HCT116 (cell line): ENCODE measurements around the gene CAB39. TPM values are rescaled to one million over a fixed set of nuclear protein-coding genes. Genes with fewer than 3 reads are reported as not detected.

ENCODE experiments used
- ATAC-seq: fragments of 200-7000 bp; cut with Tn5 transposase; 2 replicates; pipeline ENCODE4 v1.9.1; 2020; ENCODE audit warnings: mild to moderate bottlenecking, moderate library complexity
- BruUV-seq: library from RNA; stranded (reverse); fragments of 400-500 nt; replicated peaks from 2 replicates; lab custom pipeline; 2021; lab: Mats Ljungman, UMichigan
- CTCF ChIA-PET: fragments of 300-600 bp; sonication (Branson Sonifier 250); formaldehyde crosslinking; loops from one replicate; lab custom pipeline; 2021; ENCODE audit warnings: antibody characterized with exemption; lab: Charles Lee
- POLR2A ChIA-PET: fragments of 300-600, 350-600 bp; sonication (Branson Sonifier 250); formaldehyde crosslinking; loops from one replicate; lab custom pipeline; 2021; ENCODE audit warnings: antibody characterized with exemption; lab: Charles Lee
- RAD21 ChIA-PET, 2 experiments: fragments of 300-600 bp; sonication (Branson Sonifier 250); formaldehyde crosslinking; loops; one replicate each; lab custom pipeline; 2023; ENCODE audit warnings: low total read pairs in 2 of 2; ENCODE audit not compliant: uncharacterized antibody in 2 of 2, unreplicated experiment in 2 of 2, low non-redundant PET in 1 of 2; lab: Charles Lee
- DNase-seq: peaks from one replicate; pipeline ENCODE4 v3.0.0-alpha.2; 2010; ENCODE audit warnings: low read depth, low spot score
- H2AFZ ChIP-seq: fragments of 200-600 bp; shearing (Covaris generic), sonication (generic); 2 replicates; pipeline ENCODE4 v1.6.1; 2017; ENCODE audit warnings: low read depth, mixed run types, mixed read lengths, antibody characterized with exemption, low read length; ENCODE audit not compliant: poor library complexity, severe bottlenecking
- H3K27ac ChIP-seq: 2 replicates; pipeline ENCODE4 v1.5.1; 2012; ENCODE audit warnings: low read depth, low read length
- H3K27me3 ChIP-seq: fragments of 200-600 bp; sonication (generic); 2 replicates; pipeline ENCODE4 v1.6.1; 2016; ENCODE audit warnings: mixed run types, low read length, mixed read lengths; ENCODE audit not compliant: insufficient read depth
- H3K36me3 ChIP-seq, 2 experiments: fragments of 200-500 bp in 1 of 2; fragments of 200-600 bp in 1 of 2; sonication (Bioruptor generic) in 1 of 2; sonication (generic) in 1 of 2; 2 replicates each; pipeline versions ENCODE4 v1.5.1 to v1.6.1; 2014 to 2016; ENCODE audit warnings: low read length in 2 of 2, inconsistent platforms in 1 of 2, mixed read lengths in 1 of 2, mixed run types in 1 of 2; ENCODE audit not compliant: insufficient read depth in 2 of 2, control insufficient read depth in 1 of 2
- H3K4me1 ChIP-seq, 2 experiments: fragments of 200-600 bp in 1 of 2; sonication (generic) in 1 of 2; 2 replicates each; pipeline versions ENCODE4 v1.5.1 to v1.6.1; 2012 to 2017; ENCODE audit warnings: low read length in 2 of 2, inconsistent platforms in 1 of 2, mild to moderate bottlenecking in 1 of 2, mixed read lengths in 1 of 2, mixed run types in 1 of 2, moderate library complexity in 1 of 2; ENCODE audit not compliant: insufficient read depth in 2 of 2, control insufficient read depth in 1 of 2
- H3K4me2 ChIP-seq: fragments of 200-600 bp; sonication (generic); 2 replicates; pipeline ENCODE4 v1.6.1; 2017; ENCODE audit warnings: mixed run types, low read length, mixed read lengths
- H3K4me3 ChIP-seq, 2 experiments: fragments of 200-600 bp in 1 of 2; sonication (generic) in 1 of 2; replicated peaks in 1 of 2; 2 replicates each; pipeline ENCODE4 v1.5.1; 2011 to 2016; ENCODE audit warnings: low read length in 2 of 2, control low read depth in 1 of 2, low read depth in 1 of 2, mild to moderate bottlenecking in 1 of 2, mixed read lengths in 1 of 2, mixed run types in 1 of 2
- H3K79me2 ChIP-seq: fragments of 200-600 bp; sonication (generic); 2 replicates; pipeline ENCODE4 v1.6.1; 2017; ENCODE audit warnings: mild to moderate bottlenecking, mixed run types, low read length, moderate library complexity, mixed read lengths; ENCODE audit not compliant: insufficient read depth
- H3K9ac ChIP-seq: fragments of 200-600 bp; sonication (generic); 2 replicates; pipeline ENCODE4 v1.6.1; 2016; ENCODE audit warnings: low read length, mixed read lengths
- H3K9me2 ChIP-seq: fragments of 200-600 bp; sonication (generic), shearing (Covaris generic); 2 replicates; pipeline ENCODE4 v1.6.1; 2017; ENCODE audit warnings: mixed run types, mild to moderate bottlenecking, moderate library complexity; ENCODE audit not compliant: insufficient read depth
- H3K9me3 ChIP-seq, 2 experiments: fragments of 200-500 bp in 1 of 2; fragments of 200-600 bp in 1 of 2; sonication (Bioruptor generic) in 1 of 2; sonication (generic) in 1 of 2; 2 replicates each; pipeline ENCODE4 v1.6.1; 2014 to 2017; ENCODE audit warnings: low read length in 2 of 2, mixed read lengths in 2 of 2, inconsistent platforms in 1 of 2, low read depth in 1 of 2, mild to moderate bottlenecking in 1 of 2, mixed run types in 1 of 2, moderate library complexity in 1 of 2; ENCODE audit not compliant: control insufficient read depth in 1 of 2, insufficient read depth in 1 of 2
- H4K20me1 ChIP-seq: fragments of 200-600 bp; sonication (generic), shearing (Covaris generic); 2 replicates; pipeline ENCODE4 v1.6.1; 2017; ENCODE audit warnings: mixed run types, mild to moderate bottlenecking, moderate library complexity; ENCODE audit not compliant: insufficient read depth
- ATF3 ChIP-seq: IDR thresholded peaks from 2 replicates; pipeline ENCODE4 v1.6.1; 2012
- CBX3 ChIP-seq: IDR thresholded peaks from 2 replicates; pipeline ENCODE4 v1.6.1; 2012; ENCODE audit warnings: low read depth
- ELF1 ChIP-seq: IDR thresholded peaks from 2 replicates; pipeline ENCODE4 v1.6.1; 2012; ENCODE audit warnings: low read depth, borderline replicate concordance
- FOSL1 ChIP-seq: IDR thresholded peaks from 2 replicates; pipeline ENCODE4 v1.6.1; 2012; ENCODE audit warnings: low read depth
- JUND ChIP-seq: IDR thresholded peaks from 2 replicates; pipeline ENCODE4 v1.6.1; 2012
- MAX ChIP-seq: IDR thresholded peaks from 2 replicates; pipeline ENCODE4 v1.6.1; 2012
- SP1 ChIP-seq: IDR thresholded peaks from 2 replicates; pipeline ENCODE4 v1.6.1; 2012; ENCODE audit warnings: low read depth
- YY1 ChIP-seq: IDR thresholded peaks from 2 replicates; pipeline ENCODE4 v1.6.1; 2011; ENCODE audit warnings: low read length, low read depth, moderate library complexity, mild to moderate bottlenecking; ENCODE audit not compliant: insufficient replicate concordance; ENCODE audit errors: extremely low read depth
- ZBTB33 ChIP-seq: IDR thresholded peaks from 2 replicates; pipeline ENCODE4 v1.6.1; 2011; ENCODE audit warnings: mild to moderate bottlenecking, low read length, moderate library complexity; ENCODE audit not compliant: insufficient replicate concordance; ENCODE audit errors: extremely low read depth
- ZNF274 ChIP-seq: fragments of 200-500 bp; sonication (Bioruptor generic); IDR thresholded peaks from 2 replicates; pipeline ENCODE4 v1.6.1; 2014; ENCODE audit warnings: mild to moderate bottlenecking, low read depth, low read length, inconsistent platforms
- intact Hi-C: fragments of 100-400 bp; cut with micrococcal nuclease; formaldehyde crosslinking; loops from 2 replicates; pipeline ENCODE4 v1.10.0; 2022
- total RNA-seq: library from RNA; stranded (reverse); gene quantifications from one replicate; pipeline ENCODE4 v1.2.1, GENCODE V29; 2021; ENCODE audit not compliant: unreplicated experiment

The CAB39 gene
- total RNA-seq, 1 experiment from 2014 or later: 63.6 TPM

DNA sequence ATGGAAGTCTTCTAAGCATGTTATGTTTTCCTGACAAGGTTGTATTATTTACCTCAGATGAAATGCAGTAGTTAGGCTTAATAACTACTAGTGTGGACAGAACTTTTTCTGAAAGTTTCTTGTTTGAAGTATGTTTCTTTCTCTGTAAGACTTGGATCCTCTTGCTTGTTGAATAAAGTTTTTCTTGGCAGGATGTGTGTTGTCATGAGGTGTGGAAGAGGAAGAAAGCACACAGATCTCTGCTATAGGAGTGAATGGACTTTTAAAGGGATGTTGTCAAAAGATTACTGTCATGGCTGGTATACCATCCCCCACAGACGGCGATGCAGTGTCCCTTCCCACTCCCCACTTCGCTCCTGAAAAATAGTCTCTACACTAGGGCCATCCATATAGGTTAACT, 2.6 kb downstream of the CAB39 start:
- Histone ChIP-seq H3K27ac (no peak overlapping the region), H3K27me3 (no peaks in the 10 kb centered on the region), H3K79me2 (peaks cover 74% of the 10 kb centered on the region), H3K4me2 (peak overlapping the region; percentile 93; the same call in 1 of the 2 replicates), H4K20me1 (peaks cover 14% of the 10 kb centered on the region; the same call in 1 of the 2 replicates), H2AFZ (no peak overlapping the region), H3K9ac (no peak overlapping the region), H3K9me3 (no peaks in the 10 kb centered on the region), H3K4me3 (no peak overlapping the region), H3K4me1 (peaks cover 15 to 23% of the 10 kb centered on the region in 2 experiments; a peak in 3 of 4 replicates), H3K36me3 (peaks cover 0 to 2% of the 10 kb centered on the region in 2 experiments; a peak in 2 of 4 replicates), H3K9me2 (no peaks in the 10 kb centered on the region)
- ATAC-seq (no peak), DNase-seq (no peak)
- ChIA-PET RAD21 (no interaction called here), POLR2A (no interaction called here), CTCF (interaction anchor here (1.5 to 2.1 kb wide), 2 partner anchors 47 to 83 kb away, joined by 5 to 8 read pairs; no protein-coding TSS in a partner anchor)
- no TSS peak for BruUV-seq
- TF ChIP-seq JUND (no peak), ZNF274 (no peak), ELF1 (no peak), SP1 (no peak), ZBTB33 (no peak), CBX3 (no peak), YY1 (no peak)
- intact Hi-C loops: loop anchor here (10.0 kb wide), 1 partner anchor 100 kb away; no protein-coding TSS in a partner anchor

DNA sequence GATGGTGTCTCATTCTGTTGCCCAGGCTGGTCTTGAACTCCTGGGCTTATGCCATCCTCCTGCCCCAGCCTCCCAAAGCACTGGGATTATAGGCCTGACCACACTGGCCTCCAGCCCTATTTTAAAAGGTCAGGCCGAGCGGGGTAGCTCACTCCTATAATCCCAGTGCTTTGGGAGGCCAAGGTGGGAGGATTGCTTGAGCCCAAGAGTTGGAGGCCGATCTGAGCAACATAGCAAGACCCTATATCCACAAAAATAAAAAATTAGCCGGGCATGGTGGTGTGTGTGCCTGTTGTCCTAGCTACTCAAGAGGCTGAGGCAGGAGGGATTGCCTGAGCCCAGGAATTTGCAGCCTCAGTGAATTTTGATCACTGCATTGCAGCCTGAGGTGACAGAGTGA, 3.9 kb downstream of the CAB39 start:
- no peak overlapping the region for H3K4me3 ChIP-seq
- H3K9me3 ChIP-seq: no peaks in the 10 kb centered on the region
- H3K9ac ChIP-seq: no peak overlapping the region
- H3K36me3 ChIP-seq: peaks cover 0 to 10% of the 10 kb centered on the region in 2 experiments; a peak in 2 of 4 replicates
- H3K27ac ChIP-seq: no peak overlapping the region
- no peak for ATAC-seq
- no peak overlapping the region for H3K4me2 ChIP-seq
- peaks cover 15 to 18% of the 10 kb centered on the region in 2 experiments; a peak in 3 of 4 replicates for H3K4me1 ChIP-seq
- intact Hi-C loops: loop anchor here (10.0 kb wide), 1 partner anchor 102 kb away; no protein-coding TSS in a partner anchor
- RAD21 ChIA-PET: no interaction called here
- POLR2A ChIA-PET: no interaction called here
- no peaks in the 10 kb centered on the region for H3K9me2 ChIP-seq
- H2AFZ ChIP-seq: no peak overlapping the region
- CTCF ChIA-PET: no interaction called here
- TF ChIP-seq ATF3 (no peak), MAX (no peak), FOSL1 (no peak)
- peaks cover 87% of the 10 kb centered on the region for H3K79me2 ChIP-seq
- peaks cover 14% of the 10 kb centered on the region; the same call in 1 of the 2 replicates for H4K20me1 ChIP-seq
- H3K27me3 ChIP-seq: no peaks in the 10 kb centered on the region
- no TSS peak for BruUV-seq
- no peak for DNase-seq
